Gastrocnemius medialis (tissue), 4 donors: ENCODE measurements around the gene POLR3K. TPM values are rescaled to one million over a fixed set of nuclear protein-coding genes. Genes with fewer than 3 reads are reported as not detected.
"Not testable (repeated sequence)": the region's sequence is repeated elsewhere in the genome, so short reads cannot be mapped to it uniquely, and the experiment has no call there.

ENCODE experiments used
- ATAC-seq, 2 donors: fragments of 150-250 bp; one replicate each; pipeline ENCODE4 v1.9.1; 2016
- DNase-seq, 2 donors: peaks; one replicate each; pipeline ENCODE4 v3.0.0-alpha.2; 2019
- H3K27ac ChIP-seq, 4 donors: fragments of 200-600 bp; sonication (generic); 1 replicate in 1 of 4; 2 replicates in 3 of 4; pipeline ENCODE4 v1.5.1; 2016 to 2018; ENCODE audit warnings: mild to moderate bottlenecking in 2 of 4, moderate library complexity in 1 of 4
- H3K27me3 ChIP-seq, 3 donors: fragments of 200-600 bp; sonication (generic) in 2 of 3; 1 replicate in 1 of 3; 2 replicates in 2 of 3; pipeline versions ENCODE4 v1.5.1 to v1.6.0; 2016 to 2019; ENCODE audit warnings: mild to moderate bottlenecking in 1 of 3, moderate library complexity in 1 of 3
- H3K36me3 ChIP-seq, 2 donors: fragments of 200-600 bp; sonication (generic) in 1 of 2; one replicate each; pipeline ENCODE4 v1.5.1; 2017 to 2018
- H3K4me1 ChIP-seq, 2 donors: fragments of 200-600 bp; sonication (generic) in 1 of 2; one replicate each; pipeline ENCODE4 v1.5.1; 2016 to 2017; ENCODE audit warnings: mild to moderate bottlenecking in 2 of 2
- H3K4me3 ChIP-seq, 4 donors: fragments of 200-600 bp; sonication (generic) in 3 of 4; 1 replicate in 1 of 4; 2 replicates in 3 of 4; pipeline ENCODE4 v1.5.1; 2016 to 2019; ENCODE audit warnings: mild to moderate bottlenecking in 2 of 4
- H3K9me3 ChIP-seq, 3 donors: fragments of 200-600 bp; sonication (generic) in 2 of 3; 1 replicate in 1 of 3; 2 replicates in 2 of 3; pipeline ENCODE4 v1.5.1; 2016 to 2019
- CTCF ChIP-seq, 5 experiments: fragments of 450-650 bp in 3 of 5; fragments of 200-600 bp in 2 of 5; sonication (generic) in 2 of 5; IDR thresholded peaks in 4 of 5; conservative IDR thresholded peaks in 1 of 5; 1 replicate in 4 of 5; 2 replicates in 1 of 5; pipeline ENCODE4 v1.5.1; 2016 to 2019; ENCODE audit warnings: antibody characterized with exemption in 5 of 5, mild to moderate bottlenecking in 3 of 5, moderate library complexity in 3 of 5
- in situ Hi-C, 4 donors: fragments of 200-750 bp; cut with MboI; loops; one replicate each; pipeline versions ENCODE4 v1.15.0 to v1.8.0; 2017; ENCODE audit warnings: low sequenced_read_pairs in 4 of 4
- intact Hi-C: fragments of 100-400 bp; cut with DNase I; formaldehyde crosslinking; loops from one replicate; pipeline ENCODE4 v1.15.1; 2023; ENCODE audit warnings: low total_unique reads
- microRNA-seq, 2 donors: library from miRNA; unstranded; fragments of <30 nt; microRNA quantifications; one replicate each; pipeline ENCODE4, GENCODE V29; 2016; ENCODE audit warnings: borderline replicate concordance in 2 of 2
- total RNA-seq, 4 donors: library from RNA; depleted of rRNA; stranded (reverse); fragments of >200 nt; gene quantifications; one replicate each; pipeline versions ENCODE4 v1.1.0 to v1.2.3, GENCODE V29; 2016

Gene POLR3K
- total RNA-seq, 4 donors from 2014 or later: 2.2 to 3.7 (median 2.9) TPM

GRCh38 chr16:10772-11171 is 42.6 kb downstream of the POLR3K start:
- H3K27me3 ChIP-seq, H3K36me3 ChIP-seq, H3K9me3 ChIP-seq, H3K27ac ChIP-seq, in situ Hi-C loops, H3K4me1 ChIP-seq, H3K4me3 ChIP-seq, intact Hi-C loops: not testable (repeated sequence)
- TF ChIP-seq CTCF (IDR thresholded peaks at IDR 0.05 in 4 of 5, conservative IDR thresholded peaks at IDR 0.05 in 1 of 5): peak in 3 of 5 experiments; percentile 28 to 54 (median 44)
- ATAC-seq (peak in 1 of 2 donors; percentile 24), DNase-seq (peak; percentile 90 to 99)

DNA sequence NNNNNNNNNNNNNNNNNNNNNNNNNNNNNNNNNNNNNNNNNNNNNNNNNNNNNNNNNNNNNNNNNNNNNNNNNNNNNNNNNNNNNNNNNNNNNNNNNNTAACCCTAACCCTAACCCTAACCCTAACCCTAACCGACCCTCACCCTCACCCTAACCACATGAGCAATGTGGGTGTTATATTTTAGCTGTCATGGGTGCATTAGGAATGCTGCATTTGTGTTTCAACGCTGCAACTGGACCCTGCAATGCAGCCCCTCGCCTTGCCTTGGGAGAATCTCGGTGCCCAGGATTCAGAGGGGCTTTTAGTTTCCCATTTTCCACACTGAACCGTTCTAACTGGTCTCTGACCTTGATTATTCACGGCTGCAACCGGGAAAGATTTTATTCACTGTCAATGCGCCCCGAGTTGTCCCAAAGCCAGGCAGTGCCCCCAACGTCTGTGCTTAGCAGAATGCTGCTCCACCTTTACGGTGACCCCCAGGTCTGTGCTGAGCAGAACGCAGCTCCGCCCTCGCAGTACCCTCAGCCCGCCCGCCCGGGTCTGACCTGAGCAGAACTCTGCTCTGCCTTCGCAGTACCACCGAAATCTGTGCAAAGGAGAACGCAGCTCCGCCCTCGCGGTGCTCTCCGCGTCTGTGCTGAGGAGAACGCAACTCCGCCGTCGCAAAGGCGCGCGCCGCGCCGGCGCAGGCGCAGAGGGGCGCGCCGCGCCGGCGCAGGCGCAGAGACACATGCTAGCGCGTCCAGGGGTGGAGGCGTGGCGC is 43.3 kb downstream of the POLR3K start:
- intact Hi-C loops: no loop called here

More for the DNA sequence above, 43.3 kb downstream of the POLR3K start:
- DNase-seq (no peak), ATAC-seq (peak; percentile 93 to 96)
- no peak overlapping the region for H3K27ac ChIP-seq
- no peaks in the 10 kb centered on the region for H3K36me3 ChIP-seq
- H3K4me1 ChIP-seq: no peaks in the 10 kb centered on the region
- H3K9me3 ChIP-seq: no peaks in the 10 kb centered on the region
- no peak for TF ChIP-seq CTCF (IDR thresholded peaks at IDR 0.05 in 4 of 5, conservative IDR thresholded peaks at IDR 0.05 in 1 of 5)
- H3K27me3 ChIP-seq: no peaks in the 10 kb centered on the region
- no peak overlapping the region for H3K4me3 ChIP-seq
- in situ Hi-C loops: no loop called here

Small RNAs within 50 kb of the gene (microRNA-seq; reads per million reads assigned to microRNA genes)
- gene MIR6859-4: 0 reads per million in 2 donors

Other genes starting within 250 kb of the POLR3K start
- 10 to 100 TPM; 42.8 to 77.6 (median 69.7) TPM for gene SNRNP25, start 220 bp upstream of the POLR3K start, total RNA-seq
- 10 to 100 TPM in 1 of 4 donors, 1 to 10 TPM in 3; 5.6 to 22.6 (median 9.1) TPM for gene RHBDF1, start 19.0 kb upstream of the POLR3K start, total RNA-seq
- gene MPG, start 24.6 kb upstream of the POLR3K start, total RNA-seq: 100 to 1,000 TPM in 1 of 4 donors, 10 to 100 TPM in 3; 75.0 to 124 (median 83.0) TPM
- 10 to 100 TPM; 12.4 to 24.1 (median 19.4) TPM for gene NPRL3, start 85.1 kb upstream of the POLR3K start, total RNA-seq
- gene HBZ, start 99.0 kb upstream of the POLR3K start, total RNA-seq: not detected
- not detected for gene HBM, start 112.4 kb upstream of the POLR3K start, total RNA-seq
- 100 to 1,000 TPM in 2 of 4 donors, 10 to 100 TPM in 1, 1 to 10 TPM in 1; 2.5 to 258 (median 108) TPM for gene HBA2, start 119.3 kb upstream of the POLR3K start, total RNA-seq
- gene HBA1, start 123.1 kb upstream of the POLR3K start, total RNA-seq: 100 to 1,000 TPM in 1 of 4 donors, 10 to 100 TPM in 2, not detected in 1; 12.3 to 172 (median 49.7) TPM
- not detected for gene HBQ1, start 126.9 kb upstream of the POLR3K start, total RNA-seq
- gene LUC7L, start 175.8 kb upstream of the POLR3K start, total RNA-seq: 10 to 100 TPM; 18.4 to 53.5 (median 31.1) TPM
- gene FAM234A, start 181.2 kb upstream of the POLR3K start, total RNA-seq: 100 to 1,000 TPM in 3 of 4 donors, 10 to 100 TPM in 1; 85.2 to 288 (median 251) TPM
- 1 to 10 TPM; 1.2 to 2.2 (median 1.6) TPM for gene RGS11, start 222.3 kb upstream of the POLR3K start, total RNA-seq
- 1 to 10 TPM in 3 of 4 donors, not detected in 1; 1.4 to 3.5 (median 1.8) TPM for gene ARHGDIG, start 227.0 kb upstream of the POLR3K start, total RNA-seq
- gene PDIA2, start 229.6 kb upstream of the POLR3K start, total RNA-seq: 1 to 10 TPM in 1 of 4 donors, not detected in 3; 2.2 TPM